GM21576 (cell line): ENCODE data around the gene DMRT3.
"Not testable (repeated sequence)": the region's sequence is repeated elsewhere in the genome, so short reads cannot be mapped to it uniquely, and the experiment has no call there.

Experiments used
- ATAC-seq: cut with Tn5 transposase; IDR thresholded peaks from one replicate; pipeline ENCODE4 v1.9.1; 2021; ENCODE audit warnings: mild to moderate bottlenecking, moderate library complexity; ENCODE audit not compliant: unreplicated experiment

Gene DMRT3

GRCh38 chr9:998299-999110 lies 22.1 kb downstream of the DMRT3 start:
- ATAC-seq, result not testable (repeated sequence)

GRCh38 chr9:1001838-1002237 lies 25.4 kb downstream of the DMRT3 start:
- ATAC-seq, result no peak

- ATAC-seq, result no peak
Measured at GRCh38 chr9:1002678-1003077, 26.2 kb downstream of the DMRT3 start.

- ATAC-seq, result peak; percentile 64
Measured at GRCh38 chr9:1005043-1005667, 28.7 kb downstream of the DMRT3 start.

- ATAC-seq, result no peak
Measured at GRCh38 chr9:1007312-1007711, 30.9 kb downstream of the DMRT3 start.

- ATAC-seq, result no peak
Measured at GRCh38 chr9:1008216-1008615, 31.8 kb downstream of the DMRT3 start.

- ATAC-seq, result peak; percentile 90
Measured at GRCh38 chr9:1009101-1009707, 32.7 kb downstream of the DMRT3 start.

GRCh38 chr9:1013021-1013420 lies 36.6 kb downstream of the DMRT3 start:
- no peak for ATAC-seq

GRCh38 chr9:1014225-1014624 lies 37.8 kb downstream of the DMRT3 start:
- ATAC-seq, result no peak

- no peak for ATAC-seq
Measured at GRCh38 chr9:1014640-1015039, 38.2 kb downstream of the DMRT3 start.

GRCh38 chr9:1018121-1018520 lies 41.7 kb downstream of the DMRT3 start:
- ATAC-seq, result no peak

GRCh38 chr9:1024112-1024511 lies 47.7 kb downstream of the DMRT3 start:
- no peak for ATAC-seq

GRCh38 chr9:1025131-1025530 lies 48.7 kb downstream of the DMRT3 start:
- no peak for ATAC-seq

- no peak for ATAC-seq
Measured at GRCh38 chr9:1026219-1026618, 49.8 kb downstream of the DMRT3 start.

GRCh38 chr9:1028501-1029190 lies 52.2 kb downstream of the DMRT3 start:
- ATAC-seq, result no peak

GRCh38 chr9:1031951-1032601 lies 55.6 kb downstream of the DMRT3 start:
- ATAC-seq, result no peak

GRCh38 chr9:1034271-1034670 lies 57.8 kb downstream of the DMRT3 start:
- no peak for ATAC-seq

- ATAC-seq, result no peak
Measured at GRCh38 chr9:1039589-1039988, 63.1 kb downstream of the DMRT3 start.
